ENCODE results near the gene REXO1.
A peak's percentile ranks its signal among the peaks of the same experiment; 100 is the strongest.

The REXO1 gene

DNA sequence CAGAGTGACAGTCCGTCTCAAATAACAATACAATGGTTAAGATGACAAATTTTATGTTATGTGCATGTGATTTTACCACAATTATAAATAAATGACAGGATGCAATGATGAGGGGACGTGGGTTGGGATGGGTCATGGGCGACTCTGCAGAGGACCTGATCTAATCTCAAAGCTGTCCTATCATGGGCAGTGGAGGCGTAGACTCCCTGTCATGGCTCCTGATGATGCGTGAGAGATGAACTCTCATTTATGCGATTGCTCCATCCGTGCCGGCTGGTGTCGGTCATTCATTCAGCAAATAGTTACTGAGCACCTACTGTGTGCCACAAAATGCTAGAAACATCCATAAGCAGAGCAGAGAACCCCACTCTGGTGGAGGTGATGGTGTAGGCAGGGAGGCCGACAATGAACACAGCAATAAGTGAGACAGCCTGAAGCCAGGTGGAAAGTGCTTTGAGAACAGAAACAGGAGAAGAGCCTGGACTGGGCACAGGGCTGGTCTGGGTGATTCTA, 1.7 kb upstream of the REXO1 start:
- Histone ChIP-seq H3K9ac (ENCODE audit: low read length) (no peak overlapping the region), H3K36me3 (ENCODE audit: control insufficient read depth, insufficient read depth, low read length) (no peaks in the 10 kb centered on the region), H3K4me3 (ENCODE audit: low read length) (no peak overlapping the region), H3K4me1 (ENCODE audit: control insufficient read depth, insufficient read depth, low read length) (peaks cover 16% of the 10 kb centered on the region), H3K27me3 (ENCODE audit: control insufficient read depth, insufficient read depth, low read length) (no peaks in the 10 kb centered on the region), H3K27ac (ENCODE audit: low read depth, low read length) (no peak overlapping the region)

DNA sequence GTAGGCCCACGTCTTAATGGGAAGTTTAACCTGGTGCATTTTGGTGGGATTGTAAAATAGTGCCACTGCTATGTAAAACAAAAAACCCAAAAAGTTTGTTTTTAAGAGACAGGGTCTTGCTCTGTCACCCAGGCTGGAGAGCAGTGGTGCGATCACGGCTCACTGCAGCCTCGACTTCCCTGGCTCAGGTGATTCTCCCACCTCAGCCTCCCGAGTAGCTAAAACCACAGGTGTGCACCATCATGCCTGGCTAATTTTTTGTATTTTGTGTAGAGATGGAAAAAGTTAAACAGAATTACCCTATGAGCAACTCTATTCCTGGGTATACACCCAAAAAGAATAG, 820 bp upstream of the REXO1 start:
- H3K4me1 ChIP-seq (ENCODE audit: control insufficient read depth, insufficient read depth, low read length): peaks cover 15% of the 10 kb centered on the region
- H3K27ac ChIP-seq (ENCODE audit: low read depth, low read length): no peak overlapping the region
- no peak overlapping the region for H3K4me3 ChIP-seq (ENCODE audit: low read length)
- H3K27me3 ChIP-seq (ENCODE audit: control insufficient read depth, insufficient read depth, low read length): no peaks in the 10 kb centered on the region
- H3K36me3 ChIP-seq (ENCODE audit: control insufficient read depth, insufficient read depth, low read length): no peaks in the 10 kb centered on the region
- H3K9ac ChIP-seq (ENCODE audit: low read length): no peak overlapping the region

DNA sequence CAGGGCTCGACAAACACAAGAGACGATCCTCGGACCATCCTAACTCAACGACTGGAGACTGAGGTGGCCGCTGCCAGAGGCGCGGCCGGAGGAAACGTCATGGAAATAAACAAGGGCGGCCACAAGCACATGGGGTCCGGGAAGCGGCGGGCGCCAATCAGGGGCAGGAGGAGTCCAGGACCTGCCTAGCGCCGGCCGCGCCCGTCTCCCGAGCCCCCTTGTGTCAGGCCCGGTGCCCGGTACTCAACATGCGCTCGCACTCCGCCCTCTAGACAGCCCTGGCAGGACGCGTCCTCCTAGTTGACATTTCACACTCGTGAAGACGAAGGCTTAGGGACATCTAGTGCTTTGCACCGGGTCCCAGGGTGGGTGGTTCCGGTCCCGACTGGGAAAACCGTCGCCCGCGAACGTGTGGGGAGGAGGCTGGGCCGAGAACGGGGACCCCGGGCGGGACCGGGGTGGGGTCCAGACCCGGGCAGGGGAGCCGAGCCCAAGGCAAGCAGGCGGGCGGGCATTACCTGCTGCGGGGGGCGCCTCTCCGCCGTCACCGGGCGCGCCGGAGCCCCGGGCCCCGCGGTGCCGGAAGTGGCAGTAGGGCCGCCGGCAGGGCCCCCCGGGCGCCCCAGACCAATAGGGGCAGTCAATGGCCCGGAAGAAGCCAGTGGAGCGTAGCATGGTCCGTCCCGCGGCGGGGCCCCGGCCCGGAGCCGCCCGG, 442 bp downstream of the REXO1 start:
- Histone ChIP-seq H3K27me3 (ENCODE audit: control insufficient read depth, insufficient read depth, low read length) (no peaks in the 10 kb centered on the region), H3K27ac (ENCODE audit: low read depth, low read length) (peak overlapping the region; percentile 99), H3K9ac (ENCODE audit: low read length) (peak overlapping the region; percentile 71), H3K4me3 (ENCODE audit: low read length) (peak overlapping the region; percentile 92), H3K36me3 (ENCODE audit: control insufficient read depth, insufficient read depth, low read length) (no peaks in the 10 kb centered on the region), H3K4me1 (ENCODE audit: control insufficient read depth, insufficient read depth, low read length) (peaks cover 11% of the 10 kb centered on the region)

DNA sequence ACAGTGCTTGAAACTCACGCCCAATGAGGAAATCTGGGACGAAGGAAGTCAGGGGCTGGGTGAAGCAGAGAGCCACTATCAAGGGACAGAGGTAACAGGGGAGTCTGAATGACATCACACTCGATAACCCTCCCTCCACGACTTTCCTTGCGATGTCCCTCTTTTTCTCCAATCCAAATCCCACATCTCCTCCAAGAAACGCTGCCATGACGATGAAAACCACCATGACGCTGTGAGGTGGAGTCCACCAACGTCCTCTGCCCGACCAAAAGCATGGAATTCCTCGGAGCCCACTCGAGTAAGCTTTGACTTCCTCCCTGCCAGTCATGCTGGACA, 967 bp downstream of the REXO1 start:
- Histone ChIP-seq H3K27ac (ENCODE audit: low read depth, low read length) (no peak overlapping the region), H3K36me3 (ENCODE audit: control insufficient read depth, insufficient read depth, low read length) (no peaks in the 10 kb centered on the region), H3K4me3 (ENCODE audit: low read length) (peak overlapping the region; percentile 92), H3K4me1 (ENCODE audit: control insufficient read depth, insufficient read depth, low read length) (peaks cover 11% of the 10 kb centered on the region), H3K9ac (ENCODE audit: low read length) (peak overlapping the region; percentile 35), H3K27me3 (ENCODE audit: control insufficient read depth, insufficient read depth, low read length) (no peaks in the 10 kb centered on the region)

DNA sequence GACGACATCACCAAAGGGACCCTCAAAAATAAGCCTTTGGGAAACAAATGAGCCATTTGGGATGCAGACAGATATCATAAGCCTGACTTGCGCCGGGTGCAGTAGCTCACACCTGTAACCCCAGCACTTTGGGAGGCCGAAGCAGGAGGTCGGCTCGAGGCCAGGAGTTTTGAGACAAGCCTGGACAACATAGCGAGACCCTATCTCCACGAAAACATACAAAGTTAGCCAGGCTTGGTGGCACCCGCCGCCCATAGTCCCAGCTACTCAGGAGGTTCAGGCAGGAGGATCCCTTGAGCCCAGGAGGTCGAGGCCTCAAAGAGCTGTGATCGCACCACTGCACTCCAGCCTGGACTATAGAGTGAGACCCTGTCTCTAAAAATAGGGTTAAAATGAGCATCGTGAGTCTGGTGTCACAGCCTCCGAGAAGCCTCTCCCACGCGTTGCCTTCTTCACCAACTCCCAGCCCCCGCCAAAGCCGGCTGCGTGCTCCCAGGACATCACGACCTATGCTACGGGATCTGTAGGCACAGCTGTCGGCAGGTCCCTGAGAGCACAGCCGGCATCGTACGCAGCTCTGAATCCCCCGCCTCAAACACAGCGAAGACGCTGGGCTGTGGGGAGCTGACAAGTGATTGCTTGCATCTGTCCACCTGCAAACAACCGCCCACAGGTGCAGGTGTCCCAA, 1.6 kb downstream of the REXO1 start:
- H3K4me1 ChIP-seq (ENCODE audit: control insufficient read depth, insufficient read depth, low read length): peaks cover 11% of the 10 kb centered on the region
- no peak overlapping the region for H3K27ac ChIP-seq (ENCODE audit: low read depth, low read length)
- H3K4me3 ChIP-seq (ENCODE audit: low read length): peak overlapping the region; percentile 92

DNA sequence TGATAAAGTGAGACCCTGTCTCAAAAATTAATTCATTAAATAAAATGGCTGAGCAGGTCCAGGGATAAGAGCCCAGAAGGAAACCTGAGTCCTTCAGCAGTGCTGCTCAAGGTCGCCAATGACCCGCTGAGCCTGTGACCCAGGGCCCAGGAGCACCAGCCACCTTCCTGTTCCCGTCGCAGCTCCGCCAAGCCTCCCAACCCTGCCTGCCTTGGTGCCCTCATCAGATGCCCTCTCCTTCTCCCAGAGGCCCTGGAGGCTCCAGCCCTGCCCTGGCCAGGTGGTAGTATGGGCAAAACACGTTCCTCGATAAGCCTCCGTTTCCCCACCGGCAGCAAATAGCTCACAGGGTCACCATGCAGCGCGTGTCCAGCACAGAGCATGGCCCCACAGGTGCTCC, 2.6 kb downstream of the REXO1 start:
- H3K36me3 ChIP-seq (ENCODE audit: control insufficient read depth, insufficient read depth, low read length): no peaks in the 10 kb centered on the region
- H3K4me1 ChIP-seq (ENCODE audit: control insufficient read depth, insufficient read depth, low read length): peaks cover 11% of the 10 kb centered on the region
- no peak overlapping the region for H3K4me3 ChIP-seq (ENCODE audit: low read length)
- H3K9ac ChIP-seq (ENCODE audit: low read length): no peak overlapping the region
- no peaks in the 10 kb centered on the region for H3K27me3 ChIP-seq (ENCODE audit: control insufficient read depth, insufficient read depth, low read length)
- no peak overlapping the region for H3K27ac ChIP-seq (ENCODE audit: low read depth, low read length)

More for the DNA sequence above, 1.6 kb downstream of the REXO1 start:
- H3K9ac ChIP-seq (ENCODE audit: low read length): no peak overlapping the region
- H3K36me3 ChIP-seq (ENCODE audit: control insufficient read depth, insufficient read depth, low read length): no peaks in the 10 kb centered on the region
- H3K27me3 ChIP-seq (ENCODE audit: control insufficient read depth, insufficient read depth, low read length): no peaks in the 10 kb centered on the region

DNA sequence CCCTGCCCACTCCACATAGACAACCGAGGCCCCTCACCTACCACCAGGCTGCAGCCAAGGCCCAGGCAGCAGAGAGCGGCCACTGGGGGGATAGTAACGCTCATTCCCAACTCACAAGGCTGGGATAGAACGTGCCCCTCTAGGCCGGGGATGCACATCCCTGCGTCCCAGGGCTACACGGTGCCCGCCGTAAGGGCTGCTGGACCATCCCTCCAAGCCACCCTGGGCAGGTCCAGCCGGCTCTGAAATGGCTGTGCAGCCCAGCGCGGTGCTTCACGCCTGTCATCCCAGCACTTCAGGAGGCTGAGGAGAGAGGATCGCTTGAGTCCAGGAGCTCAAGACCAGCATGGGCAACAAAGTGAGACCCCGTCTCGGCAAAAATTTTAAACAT, 3.2 kb downstream of the REXO1 start:
- Histone ChIP-seq H3K4me3 (ENCODE audit: low read length) (no peak overlapping the region), H3K27ac (ENCODE audit: low read depth, low read length) (no peak overlapping the region), H3K36me3 (ENCODE audit: control insufficient read depth, insufficient read depth, low read length) (no peaks in the 10 kb centered on the region), H3K27me3 (ENCODE audit: control insufficient read depth, insufficient read depth, low read length) (no peaks in the 10 kb centered on the region), H3K4me1 (ENCODE audit: control insufficient read depth, insufficient read depth, low read length) (peaks cover 11% of the 10 kb centered on the region), H3K9ac (ENCODE audit: low read length) (no peak overlapping the region)

DNA sequence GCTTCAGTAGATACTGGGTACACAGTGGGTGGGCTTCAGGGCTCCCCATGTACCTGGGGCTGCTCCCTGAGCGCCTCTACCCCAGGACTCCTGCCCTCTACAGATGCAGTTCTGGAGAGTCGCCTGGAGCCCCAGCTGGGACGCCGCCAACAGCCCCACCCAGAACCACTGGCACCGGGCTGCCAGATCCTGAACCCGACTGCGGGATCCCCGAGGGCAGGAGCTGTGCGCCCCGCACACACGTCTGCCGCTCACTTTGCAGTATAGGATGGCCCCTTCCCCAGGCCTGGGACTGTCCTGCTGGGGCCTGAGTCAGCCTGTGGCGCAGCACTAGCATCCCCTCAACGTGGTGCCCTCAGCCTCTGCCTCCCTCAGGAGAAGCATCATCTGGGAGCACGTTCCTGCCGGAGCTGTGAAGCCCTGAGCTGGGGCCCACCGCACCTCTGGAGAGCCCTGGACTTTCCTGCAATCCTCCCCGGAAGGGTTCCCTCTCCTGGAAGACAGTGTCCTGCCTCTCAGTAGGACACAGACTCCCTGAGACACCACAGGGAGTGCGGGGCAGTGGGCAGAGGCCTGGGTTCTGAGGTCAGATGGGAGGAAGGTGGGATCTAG, 3.7 kb downstream of the REXO1 start:
- Histone ChIP-seq H3K4me3 (ENCODE audit: low read length) (no peak overlapping the region), H3K36me3 (ENCODE audit: control insufficient read depth, insufficient read depth, low read length) (no peaks in the 10 kb centered on the region), H3K4me1 (ENCODE audit: control insufficient read depth, insufficient read depth, low read length) (peaks cover 11% of the 10 kb centered on the region), H3K27me3 (ENCODE audit: control insufficient read depth, insufficient read depth, low read length) (no peaks in the 10 kb centered on the region), H3K9ac (ENCODE audit: low read length) (no peak overlapping the region), H3K27ac (ENCODE audit: low read depth, low read length) (no peak overlapping the region)

DNA sequence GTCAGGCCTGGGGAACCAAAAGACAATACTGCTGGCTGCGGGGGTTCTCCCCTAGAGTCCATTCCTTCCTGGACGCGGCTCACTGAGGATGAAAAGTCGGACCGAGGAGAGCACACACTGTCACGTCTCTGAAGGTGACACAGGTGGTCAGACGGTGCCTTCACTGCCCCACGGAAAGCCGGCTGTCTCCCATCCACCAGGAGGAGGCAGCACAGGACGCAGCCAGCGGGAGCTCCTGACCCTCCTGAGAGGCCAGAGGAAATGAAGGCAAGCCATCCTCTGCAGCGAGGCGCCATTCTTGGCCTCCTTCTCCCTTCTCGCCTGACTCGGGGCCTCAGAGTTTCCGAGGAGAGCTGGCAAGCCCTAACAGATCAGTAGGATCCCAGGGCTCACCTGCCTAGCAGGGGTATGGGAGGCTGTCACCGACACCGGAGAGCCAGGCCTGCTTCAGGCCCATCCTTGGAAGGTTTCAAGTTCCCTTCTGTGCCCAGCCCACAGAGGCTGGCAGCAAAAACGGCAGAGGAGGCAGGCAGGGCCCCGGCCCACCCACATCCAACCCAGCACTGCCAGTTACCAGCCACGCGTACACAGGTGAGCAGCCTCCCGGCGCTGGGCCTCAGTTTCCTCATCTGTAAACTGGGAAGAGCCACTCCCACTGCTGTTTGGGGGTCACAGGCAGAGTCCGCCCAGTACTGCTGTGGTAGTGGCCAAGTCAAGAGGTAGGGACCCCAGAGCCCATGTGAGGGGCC, 4.5 kb downstream of the REXO1 start:
- Histone ChIP-seq H3K27me3 (ENCODE audit: control insufficient read depth, insufficient read depth, low read length) (no peaks in the 10 kb centered on the region), H3K4me1 (ENCODE audit: control insufficient read depth, insufficient read depth, low read length) (peaks cover 11% of the 10 kb centered on the region), H3K27ac (ENCODE audit: low read depth, low read length) (no peak overlapping the region), H3K9ac (ENCODE audit: low read length) (no peak overlapping the region), H3K36me3 (ENCODE audit: control insufficient read depth, insufficient read depth, low read length) (no peaks in the 10 kb centered on the region), H3K4me3 (ENCODE audit: low read length) (no peak overlapping the region)

DNA sequence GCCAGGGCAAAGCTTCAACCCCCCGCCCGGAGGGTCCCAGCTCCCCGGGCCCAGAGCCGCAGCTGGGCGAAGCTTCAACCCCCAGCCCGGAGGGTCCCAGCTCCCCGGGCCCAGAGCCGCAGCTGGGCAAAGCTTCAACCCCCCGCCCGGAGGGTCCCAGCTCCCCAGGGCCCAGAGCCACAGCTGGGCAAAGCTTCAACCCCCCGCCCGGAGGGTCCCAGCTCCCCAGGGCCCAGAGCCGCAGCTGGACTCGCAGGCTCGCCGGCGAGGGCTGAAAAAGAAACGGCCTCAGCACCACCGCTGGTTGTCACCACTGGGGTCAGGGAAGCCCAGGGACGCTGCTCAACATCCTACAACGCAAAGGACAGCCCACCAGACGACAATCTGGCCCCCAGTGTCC, 5.2 kb downstream of the REXO1 start:
- no peak overlapping the region for H3K4me3 ChIP-seq (ENCODE audit: low read length)
- peaks cover 11% of the 10 kb centered on the region for H3K4me1 ChIP-seq (ENCODE audit: control insufficient read depth, insufficient read depth, low read length)
- no peaks in the 10 kb centered on the region for H3K36me3 ChIP-seq (ENCODE audit: control insufficient read depth, insufficient read depth, low read length)
- no peak overlapping the region for H3K9ac ChIP-seq (ENCODE audit: low read length)
- H3K27me3 ChIP-seq (ENCODE audit: control insufficient read depth, insufficient read depth, low read length): no peaks in the 10 kb centered on the region
- no peak overlapping the region for H3K27ac ChIP-seq (ENCODE audit: low read depth, low read length)

DNA sequence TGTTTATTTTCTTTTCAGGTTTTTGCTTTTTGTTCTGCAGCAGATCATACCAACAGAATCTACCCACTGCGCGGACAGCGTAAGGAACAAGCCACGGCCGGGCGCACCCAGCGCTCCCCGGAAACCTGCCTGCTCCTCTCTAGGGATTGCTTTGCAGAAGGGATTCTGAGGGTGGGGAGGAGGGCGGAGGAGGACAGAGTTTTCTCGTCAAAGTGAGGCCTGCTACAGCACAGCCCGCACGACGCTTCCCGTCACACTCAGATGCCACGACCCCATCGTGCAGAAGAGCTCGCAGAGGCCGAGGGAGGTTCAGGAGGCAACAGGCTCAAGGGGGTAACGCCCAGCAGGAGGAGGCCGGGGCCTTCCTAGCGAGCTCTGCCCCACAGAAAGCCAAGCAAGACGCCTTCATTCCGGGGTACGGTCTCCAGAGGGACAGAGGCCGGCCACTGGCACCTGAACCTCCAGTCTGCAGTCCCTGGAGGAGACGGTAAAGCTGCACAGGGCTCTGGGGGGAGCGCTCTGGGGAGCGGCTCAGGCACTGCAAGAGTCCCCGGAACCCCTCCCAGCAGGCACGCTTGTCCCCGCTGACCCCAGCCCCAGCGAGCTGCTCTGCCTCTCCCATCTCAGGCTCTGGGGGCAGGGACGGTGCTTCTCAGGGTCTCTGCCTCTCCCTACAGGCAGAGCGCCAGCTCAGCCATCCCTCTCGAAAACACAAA, 6.9 kb downstream of the REXO1 start:
- no peaks in the 10 kb centered on the region for H3K36me3 ChIP-seq (ENCODE audit: control insufficient read depth, insufficient read depth, low read length)
- peak overlapping the region; percentile 12 for H3K4me3 ChIP-seq (ENCODE audit: low read length)
- no peak overlapping the region for H3K9ac ChIP-seq (ENCODE audit: low read length)

More for the DNA sequence above, 6.9 kb downstream of the REXO1 start:
- no peak overlapping the region for H3K27ac ChIP-seq (ENCODE audit: low read depth, low read length)
- H3K4me1 ChIP-seq (ENCODE audit: control insufficient read depth, insufficient read depth, low read length): no peaks in the 10 kb centered on the region
- no peaks in the 10 kb centered on the region for H3K27me3 ChIP-seq (ENCODE audit: control insufficient read depth, insufficient read depth, low read length)

Measured in rectal smooth muscle tissue (tissue), 1 donor.